Forelimb muscle (tissue), 1 donor: ENCODE results near the gene NKPD1. TPM values are rescaled to one million over a fixed set of nuclear protein-coding genes. Genes with fewer than 3 reads are reported as not detected.

Source experiments
- DNase-seq: peaks from one replicate; pipeline ENCODE4 v3.0.0-alpha.2; 2013; ENCODE audit warnings: low read depth
- polyA plus RNA-seq: library from polyadenylated mRNA; unstranded; fragments of 120-200 nt; gene quantifications from one replicate; pipeline ENCODE4 v1.2.1, GENCODE V29; 2013; ENCODE audit not compliant: insufficient read length

The NKPD1 gene
- polyA plus RNA-seq, 1 donor: 0.34 TPM

GRCh38 chr19:45118106-45118505 is 42.7 kb downstream of the NKPD1 start:
- DNase-seq: no peak

GRCh38 chr19:45117671-45118070 is 43.1 kb downstream of the NKPD1 start:
- no peak for DNase-seq

- no peak for DNase-seq
Observed at GRCh38 chr19:45117167-45117594, 43.6 kb downstream of the NKPD1 start.

- no peak for DNase-seq
Observed at GRCh38 chr19:45115809-45116615, 44.8 kb downstream of the NKPD1 start.

GRCh38 chr19:45114116-45114515 is 46.7 kb downstream of the NKPD1 start:
- no peak for DNase-seq

- no peak for DNase-seq
Observed at GRCh38 chr19:45113628-45114027, 47.2 kb downstream of the NKPD1 start.

- DNase-seq: no peak
Observed at GRCh38 chr19:45112111-45112827, 48.5 kb downstream of the NKPD1 start.

Other genes with a start within 250 kb of the NKPD1 start
- 19.6 TPM for gene APOC1, start 246.4 kb downstream of the NKPD1 start, polyA plus RNA-seq
- not detected for gene APOC4, start 218.7 kb downstream of the NKPD1 start, polyA plus RNA-seq
- gene APOC2, start 214.9 kb downstream of the NKPD1 start, polyA plus RNA-seq: not detected
- gene CLPTM1, start 205.6 kb downstream of the NKPD1 start, polyA plus RNA-seq: 52.5 TPM
- 4.8 TPM for gene RELB, start 159.5 kb downstream of the NKPD1 start, polyA plus RNA-seq
- gene CLASRP, start 121.9 kb downstream of the NKPD1 start, polyA plus RNA-seq: 48.8 TPM
- 0.91 TPM for gene ZNF296, start 84.5 kb downstream of the NKPD1 start, polyA plus RNA-seq
- 22.7 TPM for gene GEMIN7, start 81.7 kb downstream of the NKPD1 start, polyA plus RNA-seq
- gene PPP1R37, start 67.8 kb downstream of the NKPD1 start, polyA plus RNA-seq: 22.1 TPM
- gene TRAPPC6A, start 17.3 kb upstream of the NKPD1 start, polyA plus RNA-seq: 23.1 TPM
- gene BLOC1S3, start 17.8 kb upstream of the NKPD1 start, polyA plus RNA-seq: 6.1 TPM
- gene EXOC3L2, start 84.4 kb upstream of the NKPD1 start, polyA plus RNA-seq: 1.1 TPM
- 26.2 TPM for gene MARK4, start 90.3 kb upstream of the NKPD1 start, polyA plus RNA-seq
- gene CKM, start 161.9 kb upstream of the NKPD1 start, polyA plus RNA-seq: 3,869 TPM
- gene KLC3, start 179.8 kb upstream of the NKPD1 start, polyA plus RNA-seq: 0.20 TPM
- gene ERCC2, start 209.6 kb upstream of the NKPD1 start, polyA plus RNA-seq: 18.0 TPM
- 3.9 TPM for gene PPP1R13L, start 244.1 kb upstream of the NKPD1 start, polyA plus RNA-seq
- gene POLR1G, start 245.7 kb upstream of the NKPD1 start, polyA plus RNA-seq: 5.8 TPM